Measurements from ENCODE around the gene WDR11.
"Not testable (repeated sequence)": the region's sequence is repeated elsewhere in the genome, so short reads cannot be mapped to it uniquely, and the experiment has no call there.

WDR11 gene

DNA sequence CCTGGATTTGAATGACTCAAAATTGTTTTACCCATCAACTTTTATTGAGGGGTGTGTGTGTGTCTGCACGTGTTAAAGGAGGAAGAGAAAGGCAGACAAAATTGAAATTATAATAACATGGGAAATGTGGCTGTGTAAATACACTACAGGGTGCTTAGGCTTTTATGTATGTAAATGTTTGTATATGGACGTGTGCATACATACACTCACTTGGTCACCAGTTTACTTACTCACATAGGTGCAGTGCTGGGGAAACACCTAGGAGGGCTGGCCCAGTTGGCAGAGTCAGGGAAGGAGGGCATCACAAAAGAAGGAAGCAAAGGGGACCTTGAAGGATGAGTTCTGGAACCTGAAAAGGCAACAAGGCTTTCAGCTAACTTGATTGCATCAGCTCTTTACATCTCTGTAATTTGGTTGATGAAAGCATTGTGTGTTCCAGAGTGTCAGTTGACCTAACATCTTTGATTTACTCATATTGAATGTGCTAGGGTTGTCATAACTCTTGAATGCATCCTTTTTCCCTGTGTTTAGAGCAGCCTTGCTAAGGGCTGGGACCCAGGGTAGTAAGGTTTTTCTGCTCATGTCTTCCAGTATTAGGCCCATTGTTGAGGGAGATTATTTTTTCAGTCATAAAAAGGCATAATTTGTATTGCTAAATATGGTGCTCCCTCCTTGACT, 10.2 kb downstream of the WDR11 start:
- DNase-seq: no peak

DNA sequence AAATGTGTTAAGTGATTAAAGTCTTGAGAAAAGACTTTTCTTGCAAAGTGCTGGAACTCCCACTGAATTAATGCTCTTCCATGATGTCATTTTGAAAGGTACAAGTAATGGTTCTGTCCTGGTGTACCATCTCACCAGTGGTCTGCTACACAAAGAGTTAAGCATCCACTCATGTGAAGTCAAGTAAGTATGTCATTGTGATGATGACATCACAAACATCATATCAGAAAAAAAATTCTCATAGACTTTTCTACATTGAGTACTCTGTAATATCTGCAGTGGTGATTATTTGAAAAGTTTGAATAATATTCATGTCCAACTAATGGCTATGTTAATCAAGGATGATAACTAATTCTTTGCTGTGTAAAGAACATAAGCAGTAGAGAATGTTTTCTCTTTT, 22.6 kb downstream of the WDR11 start:
- DNase-seq: no peak

GRCh38 chr10:120883071-120883470, 31.9 kb downstream of the WDR11 start:
- DNase-seq: no peak

- DNase-seq: no peak
Observed at GRCh38 chr10:120887482-120887881, 36.3 kb downstream of the WDR11 start.

DNA sequence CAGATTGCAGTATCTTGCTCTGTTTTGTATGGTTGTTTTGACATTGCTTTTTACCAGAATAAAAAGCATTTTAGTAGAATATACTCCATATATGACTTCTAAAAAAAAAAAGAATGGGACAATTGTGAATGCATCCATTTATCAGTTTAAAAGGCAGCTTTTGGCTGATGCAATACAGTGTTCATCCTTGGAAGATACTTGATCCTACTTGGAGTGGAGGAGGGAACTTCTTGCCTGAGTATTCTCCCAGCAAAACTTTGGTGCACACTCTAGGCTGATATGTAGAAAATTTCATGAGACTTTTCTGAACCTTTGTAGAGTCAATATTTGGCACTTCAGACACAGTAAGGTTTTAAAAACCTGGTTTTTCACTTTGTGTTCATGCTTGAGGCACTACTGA, 40.2 kb downstream of the WDR11 start:
- DNase-seq: no peak

DNA sequence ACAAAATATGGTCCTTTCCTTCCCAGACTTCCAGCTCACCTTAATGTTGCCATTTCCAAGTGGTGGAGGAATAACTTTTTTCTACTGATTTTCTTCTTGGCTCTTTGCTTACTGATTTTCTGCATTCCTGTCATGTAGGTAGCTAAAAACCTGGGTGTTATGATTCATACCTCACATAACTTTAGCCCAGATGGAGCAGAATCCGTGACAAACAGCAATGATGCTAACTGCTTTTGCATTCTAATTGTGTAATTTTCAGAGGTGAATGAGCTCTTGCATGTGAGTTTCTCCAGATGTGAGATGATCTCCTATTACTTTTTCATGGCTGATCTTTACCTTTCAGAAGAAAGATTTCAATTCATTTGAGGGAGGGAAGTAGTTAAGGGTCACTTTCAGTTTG, 43.4 kb downstream of the WDR11 start:
- no peak for DNase-seq

DNA sequence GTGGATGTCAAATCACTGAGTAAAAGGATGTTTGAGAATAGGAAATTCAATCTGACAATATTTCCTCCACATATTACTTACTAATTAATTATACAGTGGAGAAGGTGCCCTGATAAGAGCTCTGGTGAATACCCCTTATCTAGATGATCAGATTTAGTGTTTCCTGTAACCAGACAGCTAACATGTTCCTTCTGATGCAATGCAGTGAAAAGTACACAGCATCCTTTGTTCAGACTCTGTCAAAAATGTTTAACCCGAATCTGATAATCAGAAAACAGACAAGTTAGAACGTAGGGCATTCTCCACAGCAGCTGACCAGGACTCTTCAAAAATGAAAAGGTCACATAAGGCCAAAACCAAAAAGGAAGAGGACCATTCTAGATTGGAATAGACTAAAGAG, 46.2 kb downstream of the WDR11 start:
- no peak for DNase-seq

DNA sequence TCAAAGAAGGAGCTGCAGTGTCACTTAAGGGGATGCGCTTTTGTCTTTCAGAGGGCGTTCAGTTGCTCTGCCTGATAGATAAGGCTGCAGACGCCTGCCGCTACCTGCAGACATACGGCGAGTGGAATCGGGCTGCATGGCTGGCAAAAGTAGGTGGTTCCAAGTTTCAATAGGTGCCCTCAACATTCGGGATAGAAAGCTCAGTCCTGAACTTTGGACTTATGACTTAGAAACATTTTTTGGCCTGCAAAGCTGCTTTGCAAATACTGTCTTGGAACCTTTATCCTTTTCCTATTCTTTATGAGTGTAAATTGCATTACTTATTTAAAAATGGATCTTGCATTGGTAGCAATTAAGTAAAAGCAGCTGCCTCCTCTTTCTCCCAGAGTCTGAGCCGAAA, 54.1 kb downstream of the WDR11 start:
- DNase-seq: no peak

DNA sequence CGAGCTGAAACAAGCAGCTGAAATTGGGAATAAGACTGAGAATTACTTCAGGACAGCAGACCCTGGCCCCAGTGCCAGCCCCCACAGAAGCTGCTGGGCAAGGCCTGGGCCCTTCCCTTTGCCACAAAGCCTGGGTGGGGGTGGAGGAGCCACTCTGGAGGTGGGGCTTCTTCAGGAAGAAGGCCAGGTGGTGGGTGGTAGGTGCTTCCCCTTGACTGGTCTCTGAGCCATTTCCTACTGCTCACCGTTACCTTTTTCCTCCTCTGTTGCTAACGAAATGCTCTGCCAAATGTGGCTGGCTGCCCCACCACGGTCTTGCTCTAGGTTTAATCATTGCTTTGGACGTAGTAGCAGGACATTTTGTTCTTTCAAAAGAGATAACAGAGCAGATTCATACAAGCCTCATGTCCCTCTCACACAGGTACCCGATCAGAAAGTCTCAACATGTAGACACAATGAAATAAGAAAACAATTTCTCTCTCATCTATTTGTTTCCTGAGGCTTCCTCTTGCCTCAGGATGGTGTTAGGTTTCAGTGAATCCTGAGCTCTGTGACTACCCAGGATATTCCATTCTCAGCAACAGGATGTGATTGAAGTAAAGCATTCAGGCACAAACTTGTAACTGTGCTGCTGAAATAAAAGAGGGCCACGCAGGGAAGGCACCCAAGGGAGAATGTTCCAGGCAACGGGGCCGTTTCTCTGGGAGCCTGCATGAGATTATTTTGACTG, 66.5 kb downstream of the WDR11 start:
- no peak for DNase-seq

DNA sequence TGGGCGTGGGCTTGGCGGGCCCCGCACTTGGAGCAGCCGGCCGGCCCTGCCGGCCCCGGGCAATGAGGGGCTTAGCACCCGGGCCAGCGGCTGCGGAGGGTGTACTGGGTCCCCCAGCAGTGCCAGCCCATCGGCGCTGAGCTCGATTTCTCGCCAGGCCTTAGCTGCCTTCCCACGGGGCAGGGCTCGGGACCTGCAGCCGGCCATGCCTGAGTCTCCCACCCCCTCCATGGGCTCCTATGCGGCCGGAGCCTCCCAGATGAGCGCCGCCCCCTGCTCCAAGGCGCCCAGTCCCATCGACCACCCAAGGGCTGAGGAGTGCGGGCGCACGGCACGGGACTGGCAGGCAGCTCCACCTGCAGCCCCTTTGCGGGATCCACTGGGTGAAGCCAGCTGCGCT, 72.7 kb downstream of the WDR11 start:
- DNase-seq: not testable (repeated sequence)

DNA sequence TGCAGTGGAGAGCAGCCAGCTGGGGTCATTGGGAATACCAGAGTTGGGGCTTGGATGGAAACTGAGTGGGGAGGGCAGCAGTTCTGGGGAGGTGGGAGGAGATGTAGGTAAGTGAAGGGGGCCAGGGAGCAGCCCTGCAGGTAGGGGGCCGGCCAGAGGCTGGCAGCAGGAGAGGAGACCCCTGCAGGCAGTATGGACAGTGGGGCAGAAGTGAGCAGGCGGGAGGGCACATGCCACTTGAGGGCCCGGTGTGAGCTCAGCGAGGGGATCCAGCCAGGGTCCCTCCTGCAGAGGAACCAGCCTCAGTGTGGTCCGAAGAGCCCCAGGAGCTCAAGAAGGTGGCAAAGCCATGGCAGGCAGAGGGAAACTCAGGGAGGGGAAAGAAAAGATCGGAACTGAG, 75.4 kb downstream of the WDR11 start:
- DNase-seq: no peak

DNA sequence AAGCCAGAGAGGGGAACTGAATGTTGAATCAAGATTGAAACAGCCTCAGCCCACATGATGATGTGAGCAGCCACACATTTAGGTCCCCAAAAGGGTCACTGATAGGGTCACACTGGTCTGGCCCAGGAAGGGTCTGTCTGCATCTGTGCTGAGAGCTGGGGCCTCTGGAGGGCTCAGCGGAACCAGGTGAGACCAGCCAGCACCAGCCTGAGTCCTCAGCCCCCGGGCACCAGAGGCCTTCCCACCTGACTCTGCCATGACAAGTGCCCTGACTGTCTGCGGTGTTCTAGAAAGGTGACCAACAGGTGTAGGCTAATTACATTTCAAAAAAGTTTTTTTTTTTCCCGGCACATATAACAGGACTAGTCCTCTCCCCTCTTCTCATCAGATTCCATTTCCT, 76.2 kb downstream of the WDR11 start:
- no peak for DNase-seq

DNA sequence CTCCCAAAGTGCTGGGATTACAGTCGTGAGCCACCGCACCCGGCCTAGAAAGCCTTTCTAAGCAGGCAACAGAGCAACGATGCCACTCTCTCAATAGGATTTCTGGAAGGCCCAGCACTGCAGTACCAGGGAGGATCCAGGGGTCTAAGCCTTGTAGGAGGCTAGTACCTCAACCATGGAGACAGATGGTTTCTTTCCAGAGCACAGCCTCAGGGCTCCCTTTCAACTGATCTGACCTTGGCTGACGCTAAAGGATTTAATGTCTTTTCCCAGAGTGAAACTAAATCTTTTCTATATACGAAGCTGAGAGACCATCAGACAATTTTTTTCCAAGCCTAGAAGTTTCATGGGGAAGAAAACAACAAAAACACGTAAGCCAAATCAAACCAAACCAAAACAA, 78.0 kb downstream of the WDR11 start:
- no peak for DNase-seq

- no peak for DNase-seq
Observed at GRCh38 chr10:120931423-120931822, 80.3 kb downstream of the WDR11 start.

GRCh38 chr10:120931999-120932398, 80.8 kb downstream of the WDR11 start:
- DNase-seq: no peak

- no peak for DNase-seq
Observed at GRCh38 chr10:120938822-120939221, 87.7 kb downstream of the WDR11 start.

- no peak for DNase-seq
Observed at GRCh38 chr10:120940299-120940900, 89.2 kb downstream of the WDR11 start.

GRCh38 chr10:120941501-120941900, 90.3 kb downstream of the WDR11 start:
- DNase-seq: no peak

- DNase-seq: peak; percentile 60 to 66
Observed at GRCh38 chr10:120942806-120943413, 91.7 kb downstream of the WDR11 start.

DNA sequence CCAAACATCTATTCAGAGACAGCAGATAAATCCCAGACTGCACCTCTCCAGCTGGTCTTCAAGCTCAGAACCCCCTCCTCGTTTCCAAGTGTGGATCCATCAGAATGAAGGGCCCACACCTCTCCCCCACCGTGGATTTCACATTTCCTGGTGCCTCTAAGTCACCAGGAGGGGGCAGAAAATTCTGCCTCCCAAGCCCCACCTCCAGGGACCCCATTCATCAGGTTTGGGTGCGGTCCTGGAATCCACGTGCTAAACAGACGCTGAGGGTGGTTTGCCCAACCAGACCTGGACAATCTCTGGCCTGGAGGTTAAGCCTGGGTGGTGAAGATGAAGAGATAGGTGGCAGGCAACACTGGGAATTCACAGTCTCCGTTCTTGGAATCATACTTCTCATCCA, 92.4 kb downstream of the WDR11 start:
- no peak for DNase-seq

DNA sequence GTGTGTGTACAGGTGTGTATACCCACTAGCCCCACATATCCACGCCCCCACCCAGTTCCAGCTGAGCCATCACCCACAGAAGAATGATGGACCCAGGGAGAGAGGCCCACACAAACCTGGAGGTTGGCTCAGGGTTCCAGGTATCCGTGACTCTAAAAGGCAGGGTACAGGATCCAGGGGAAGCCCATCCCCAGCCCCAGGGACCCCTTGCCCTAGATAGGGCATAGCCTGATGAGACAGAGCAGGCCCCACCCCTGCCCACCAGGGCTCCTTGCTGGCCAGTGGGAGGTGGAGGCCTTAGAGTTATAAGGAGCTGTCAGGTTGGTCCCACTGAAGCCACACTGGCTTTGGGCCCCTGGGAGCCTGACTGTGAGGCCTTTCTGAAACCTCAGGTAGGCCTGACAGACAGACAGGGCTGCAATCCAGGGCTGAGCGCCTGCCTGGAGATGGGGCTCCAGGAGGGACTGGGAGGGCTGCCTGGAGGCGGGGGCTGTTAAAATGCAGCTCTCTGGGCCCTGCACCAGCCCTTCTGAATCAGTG, 93.5 kb downstream of the WDR11 start:
- no peak for DNase-seq

DNA sequence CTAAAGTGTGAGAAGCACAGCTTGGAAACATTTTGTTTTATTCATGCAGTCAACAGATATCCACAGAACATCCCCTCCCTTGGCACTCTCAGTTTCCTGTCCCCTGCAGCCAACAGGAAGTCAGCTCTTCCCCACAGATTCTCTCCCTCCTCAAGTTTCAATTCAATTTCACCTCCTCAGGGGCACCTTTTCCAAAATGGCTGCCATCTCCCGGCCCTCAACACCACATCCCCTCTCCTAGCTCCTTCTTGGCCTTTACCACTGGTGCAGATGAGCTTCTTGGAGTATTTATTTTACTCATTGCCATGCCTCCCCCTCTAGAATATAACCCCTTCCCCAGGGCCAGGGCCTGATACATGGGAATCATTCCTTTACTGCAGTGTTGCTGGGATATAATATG, 94.0 kb downstream of the WDR11 start:
- DNase-seq: no peak

DNA sequence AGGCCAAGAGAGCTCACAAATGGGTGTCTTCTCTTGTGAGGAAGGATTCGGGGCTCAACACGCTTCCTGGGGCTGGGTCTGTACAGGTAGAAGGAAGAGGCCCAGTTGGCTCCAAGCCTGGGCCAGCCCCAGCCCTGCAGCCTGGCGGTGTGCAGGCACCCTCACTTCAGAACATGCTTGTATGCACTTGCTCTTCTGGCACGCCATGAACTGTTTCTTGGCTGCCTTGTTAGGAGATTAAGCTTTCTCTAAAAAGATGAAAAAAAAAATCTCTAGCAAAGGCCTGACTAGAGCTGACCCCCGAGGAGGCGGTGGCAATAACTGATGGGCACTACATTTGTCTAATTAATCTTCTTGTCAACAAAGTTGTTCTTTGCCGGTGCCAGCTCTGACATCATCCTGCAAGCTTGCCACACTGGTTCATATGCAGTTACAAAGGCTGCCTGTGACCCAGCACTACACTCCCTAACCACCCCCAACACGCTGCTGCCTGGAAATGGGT, 94.7 kb downstream of the WDR11 start:
- no peak for DNase-seq

DNA sequence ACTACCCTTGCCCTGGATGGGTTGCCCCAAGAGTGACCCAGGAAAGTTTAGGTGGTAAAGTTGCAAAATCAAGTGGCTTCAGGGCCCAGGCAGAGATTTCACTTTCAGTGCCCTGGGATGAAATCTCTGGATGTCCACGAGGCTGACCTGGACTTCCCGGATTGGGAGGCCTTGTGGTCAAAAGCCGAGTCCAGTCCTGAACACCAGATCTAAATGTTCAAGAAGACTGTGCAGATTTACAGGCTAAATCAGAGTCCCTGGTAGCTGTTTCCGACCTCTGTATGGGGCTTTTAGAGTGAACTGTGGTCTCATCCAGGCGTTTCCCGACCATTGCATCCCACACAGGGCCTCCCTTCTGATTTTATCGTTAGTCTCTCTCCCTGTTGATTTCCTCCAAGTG, 95.3 kb downstream of the WDR11 start:
- no peak for DNase-seq
